ENCODE measurements around the gene OTUB2.

DNA sequence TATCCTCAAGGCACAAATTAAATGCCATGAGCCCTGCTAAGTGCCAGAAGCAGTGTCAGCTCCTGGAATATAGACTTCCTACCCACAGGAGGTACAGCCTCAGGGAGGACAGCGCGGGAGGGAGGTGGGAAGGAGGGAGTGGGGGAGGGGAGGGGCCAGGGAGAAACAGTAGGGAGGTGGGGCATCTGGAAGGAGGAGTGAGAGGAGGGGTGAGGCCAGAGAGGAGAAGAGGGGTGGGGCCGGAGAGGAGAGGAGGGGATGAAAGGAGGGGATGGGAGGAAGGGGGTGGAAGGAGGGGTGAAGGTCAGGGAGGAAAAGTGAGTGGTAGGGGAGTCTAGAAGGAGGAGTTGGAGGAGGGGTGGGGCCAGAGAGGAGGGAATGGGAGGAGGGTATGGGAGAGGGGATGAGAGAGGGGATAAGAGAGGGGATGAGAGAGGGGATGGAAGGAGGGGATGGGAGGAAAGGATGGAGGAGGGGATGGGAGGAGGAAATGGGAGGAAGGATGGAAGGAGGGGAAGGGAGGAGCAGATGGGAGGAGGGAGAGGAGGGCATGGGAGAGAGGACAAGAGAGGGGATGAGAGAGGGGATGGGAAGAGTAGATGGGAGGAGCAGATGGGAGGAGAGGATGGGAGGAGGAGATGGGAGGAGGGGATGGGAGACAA lies 38.2 kb upstream of the OTUB2 start:
- TF ChIP-seq CTCF (conservative IDR thresholded peaks at IDR 0.05; ENCODE audit: low read length) = no peak
- TF ChIP-seq EZH2phosphoT487 (IDR thresholded peaks at IDR 0.05; ENCODE audit: borderline replicate concordance, low read depth, low read length) = no peak
